ENCODE data around the gene NTNG1. TPM values are rescaled to one million over a fixed set of nuclear protein-coding genes. Genes with fewer than 3 reads are reported as not detected.

Gene NTNG1
- total and polyA plus RNA-seq, 2 of the 8 experiments (the other 6 are each of a cell fraction or from before 2014, with no cell fraction given) = 1.2 to 4.1 TPM

DNA sequence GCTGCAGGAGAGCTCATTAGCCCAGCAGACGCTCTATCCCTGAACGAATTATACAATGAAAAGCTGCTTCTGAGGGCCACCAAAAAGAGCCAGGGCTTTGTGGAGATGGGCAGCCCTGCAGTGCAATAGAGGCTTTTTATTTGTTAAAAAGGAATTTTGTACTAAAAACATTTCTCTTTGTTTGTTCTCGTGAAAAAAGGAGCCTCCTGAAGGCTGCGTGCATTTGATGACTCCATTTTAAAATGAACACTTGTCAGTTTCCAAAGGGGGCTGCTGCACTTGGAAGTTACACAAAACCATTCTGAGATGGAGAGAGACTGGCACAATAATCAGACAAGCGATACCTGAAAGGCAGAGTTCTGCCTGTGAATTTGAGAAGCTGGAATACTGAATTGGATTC, 202.8 kb downstream of the NTNG1 start:
- no peaks in the 10 kb centered on the region for H3K27me3 ChIP-seq (replicated peaks in 1 of 4; ENCODE audit: control insufficient read depth in 3 of 4, extremely low read depth in 1 of 4, insufficient read depth in 3 of 4, low read length in 3 of 4)
- H3K36me3 ChIP-seq (ENCODE audit: control insufficient read depth in 2 of 4, insufficient read depth in 4 of 4, low read length in 3 of 4) = no peaks in the 10 kb centered on the region
- no peak overlapping the region for H2BK20ac ChIP-seq (ENCODE audit: low read length)
- H3K4ac ChIP-seq (replicated peaks; ENCODE audit: insufficient read length, low read depth, low read length) = no peak overlapping the region
- DNase-seq (ENCODE audit: low read depth in 1 of 2, low spot score in 2 of 2) = no peak
- H3K79me1 ChIP-seq (ENCODE audit: low read depth, low read length) = no peaks in the 10 kb centered on the region
- H2BK120ac ChIP-seq (replicated peaks; ENCODE audit: low read depth, low read length) = no peak overlapping the region
- no peak overlapping the region for H4K8ac ChIP-seq (ENCODE audit: extremely low read depth, insufficient read depth, low read length)
- H3K9me3 ChIP-seq (ENCODE audit: insufficient read depth in 2 of 2, low read depth in 1 of 2, low read length in 1 of 2) = no peaks in the 10 kb centered on the region
- no peak overlapping the region for H3K56ac ChIP-seq (replicated peaks; ENCODE audit: insufficient read length, low read depth, low read length)
- no peak overlapping the region for H4K91ac ChIP-seq (replicated peaks; ENCODE audit: insufficient read length, low read length)
- no peak overlapping the region for H2BK15ac ChIP-seq (ENCODE audit: low read length)
- no peaks in the 10 kb centered on the region for H3K79me2 ChIP-seq (ENCODE audit: control insufficient read depth in 1 of 2, insufficient read depth in 2 of 2, low read length in 2 of 2)
- no peaks in the 10 kb centered on the region for H3K23me2 ChIP-seq (ENCODE audit: low read depth, low read length)
- H2AK5ac ChIP-seq (ENCODE audit: low read depth, low read length) = no peak overlapping the region
- H3K4me2 ChIP-seq (ENCODE audit: insufficient read depth in 1 of 2, low read depth in 2 of 2, low read length in 2 of 2) = no peak overlapping the region
- H2BK5ac ChIP-seq (ENCODE audit: low read depth, low read length) = no peak overlapping the region
- no peaks in the 10 kb centered on the region for H4K20me1 ChIP-seq (replicated peaks in 1 of 2; ENCODE audit: control insufficient read depth in 1 of 2, insufficient read depth in 2 of 2, low read length in 2 of 2)
- 0 out of 2 replicates have a peak overlapping the region, but pooled peaks have one; percentile 13 for H2AFZ ChIP-seq (ENCODE audit: low read length)
- H3K27ac ChIP-seq (ENCODE audit: low read depth, low read length) = no peak overlapping the region
- H3K4me3 ChIP-seq (ENCODE audit: extremely low read depth in 1 of 4, insufficient read depth in 2 of 4, low read depth in 3 of 4, low read length in 4 of 4) = no peak overlapping the region
- FAIRE-seq = no peak
- H3K9ac ChIP-seq (replicated peaks in 1 of 4; ENCODE audit: extremely low read depth in 1 of 4, low read depth in 3 of 4, low read length in 3 of 4) = no peak overlapping the region
- ChIA-PET CTCF (ENCODE audit: partially characterized antibody) (interaction anchor here (0.6 to 1.6 kb wide), 5 partner anchors 9 to 1338 kb away, joined by 3 to 6 read pairs (median 3); no protein-coding TSS in a partner anchor), POLR2A (ENCODE audit: partially characterized antibody) (no interaction called here)
- no peak overlapping the region for H3K23ac ChIP-seq (ENCODE audit: insufficient read length)
- no peak overlapping the region for H3K18ac ChIP-seq (ENCODE audit: extremely low read depth, low read length)
- H3K14ac ChIP-seq (ENCODE audit: insufficient read length) = no peak overlapping the region
- H4K5ac ChIP-seq (ENCODE audit: insufficient read length, low read depth, low read length) = no peak overlapping the region
- H3K4me1 ChIP-seq (replicated peaks in 1 of 4; ENCODE audit: control insufficient read depth in 3 of 4, insufficient read depth in 4 of 4, low read length in 3 of 4) = peaks cover 0 to 3% (median 2%) of the 10 kb centered on the region in 4 experiments; a peak in 4 of 7 replicates
- H2BK12ac ChIP-seq (ENCODE audit: low read depth, low read length) = no peak overlapping the region
- WGBS, 2 experiments (ENCODE audit: extremely low coverage in 1 of 2, insufficient coverage in 1 of 2, insufficient read length in 1 of 2, insufficient replicate concordance in 2 of 2, low coverage in 1 of 2, low lambda C conversion rate in 2 of 2, missing lambda C conversion rate in 1 of 2) = 97% methylated on average over 5 of the region's 5 CpGs; no CpG with 5 or more reads in 1 of the 2 experiments
- TF ChIP-seq CHD2 (IDR thresholded peaks at IDR 0.05; ENCODE audit: low read length) (no peak), SIRT6 (IDR thresholded peaks at IDR 0.05; ENCODE audit: low read length) (no peak), CBX5 (IDR thresholded peaks at IDR 0.05; ENCODE audit: low read depth, low read length) (no peak), EP300 (IDR thresholded peaks at IDR 0.05; ENCODE audit: borderline replicate concordance in 1 of 2, low read depth in 2 of 2, low read length in 2 of 2) (no peak), JUND (IDR thresholded peaks at IDR 0.05; ENCODE audit: low read length) (no peak), GTF2F1 (IDR thresholded peaks at IDR 0.05; ENCODE audit: borderline replicate concordance, low read depth, low read length) (no peak), SIN3A (conservative IDR thresholded peaks at IDR 0.05 in 1 of 2, IDR thresholded peaks at IDR 0.05 in 1 of 2; ENCODE audit: low read depth in 1 of 2, low read length in 2 of 2) (no peak), PHF8 (conservative IDR thresholded peaks at IDR 0.05; ENCODE audit: low read depth, low read length) (no peak), POLR2A (IDR thresholded peaks at IDR 0.05; ENCODE audit: control extremely low read depth in 1 of 2, low read depth in 2 of 2, low read length in 2 of 2) (no peak)
- TF ChIP-seq, protein P1, sequence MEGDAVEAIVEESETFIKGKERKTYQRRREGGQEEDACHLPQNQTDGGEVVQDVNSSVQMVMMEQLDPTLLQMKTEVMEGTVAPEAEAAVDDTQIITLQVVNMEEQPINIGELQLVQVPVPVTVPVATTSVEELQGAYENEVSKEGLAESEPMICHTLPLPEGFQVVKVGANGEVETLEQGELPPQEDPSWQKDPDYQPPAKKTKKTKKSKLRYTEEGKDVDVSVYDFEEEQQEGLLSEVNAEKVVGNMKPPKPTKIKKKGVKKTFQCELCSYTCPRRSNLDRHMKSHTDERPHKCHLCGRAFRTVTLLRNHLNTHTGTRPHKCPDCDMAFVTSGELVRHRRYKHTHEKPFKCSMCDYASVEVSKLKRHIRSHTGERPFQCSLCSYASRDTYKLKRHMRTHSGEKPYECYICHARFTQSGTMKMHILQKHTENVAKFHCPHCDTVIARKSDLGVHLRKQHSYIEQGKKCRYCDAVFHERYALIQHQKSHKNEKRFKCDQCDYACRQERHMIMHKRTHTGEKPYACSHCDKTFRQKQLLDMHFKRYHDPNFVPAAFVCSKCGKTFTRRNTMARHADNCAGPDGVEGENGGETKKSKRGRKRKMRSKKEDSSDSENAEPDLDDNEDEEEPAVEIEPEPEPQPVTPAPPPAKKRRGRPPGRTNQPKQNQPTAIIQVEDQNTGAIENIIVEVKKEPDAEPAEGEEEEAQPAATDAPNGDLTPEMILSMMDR (IDR thresholded peaks at IDR 0.05; ENCODE audit: control extremely low read depth in 1 of 3, insufficient read depth in 1 of 3, low read depth in 1 of 3, low read length in 3 of 3) = no peak
- TF ChIP-seq, protein P2, sequence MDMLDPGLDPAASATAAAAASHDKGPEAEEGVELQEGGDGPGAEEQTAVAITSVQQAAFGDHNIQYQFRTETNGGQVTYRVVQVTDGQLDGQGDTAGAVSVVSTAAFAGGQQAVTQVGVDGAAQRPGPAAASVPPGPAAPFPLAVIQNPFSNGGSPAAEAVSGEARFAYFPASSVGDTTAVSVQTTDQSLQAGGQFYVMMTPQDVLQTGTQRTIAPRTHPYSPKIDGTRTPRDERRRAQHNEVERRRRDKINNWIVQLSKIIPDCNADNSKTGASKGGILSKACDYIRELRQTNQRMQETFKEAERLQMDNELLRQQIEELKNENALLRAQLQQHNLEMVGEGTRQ (IDR thresholded peaks at IDR 0.05; ENCODE audit: low read length) = no peak
